Muscle layer of duodenum (tissue), 2 donors: ENCODE results near the gene TACR1.

Experiments used
- H3K27ac ChIP-seq: one replicate; pipeline ENCODE4 v1.7.0; 2013; ENCODE audit warnings: mild to moderate bottlenecking, low read length
- H3K27me3 ChIP-seq: one replicate; pipeline ENCODE4 v1.7.0; 2013; ENCODE audit warnings: low read depth, mild to moderate bottlenecking, control low read depth, low read length
- H3K36me3 ChIP-seq, 2 donors: one replicate each; pipeline ENCODE4 v1.7.0; 2013; ENCODE audit warnings: low read length in 2 of 2, control low read depth in 1 of 2, mild to moderate bottlenecking in 1 of 2; ENCODE audit not compliant: insufficient read depth in 2 of 2, control insufficient read depth in 1 of 2
- H3K4me1 ChIP-seq, 2 donors: one replicate each; pipeline ENCODE4 v1.7.0; 2013; ENCODE audit warnings: low read length in 2 of 2, mild to moderate bottlenecking in 2 of 2, control low read depth in 1 of 2, moderate library complexity in 1 of 2; ENCODE audit not compliant: insufficient read depth in 2 of 2, control insufficient read depth in 1 of 2
- H3K4me3 ChIP-seq, 2 donors: one replicate each; pipeline ENCODE4 v1.7.0; 2013; ENCODE audit warnings: low read length in 2 of 2, low read depth in 1 of 2, mild to moderate bottlenecking in 1 of 2
- H3K9me3 ChIP-seq, 2 donors: one replicate each; pipeline ENCODE4 v1.7.0; 2013; ENCODE audit warnings: low read length in 2 of 2, control low read depth in 1 of 2, mild to moderate bottlenecking in 1 of 2; ENCODE audit not compliant: control insufficient read depth in 1 of 2
- donor health status: healthy.

TACR1 gene

DNA sequence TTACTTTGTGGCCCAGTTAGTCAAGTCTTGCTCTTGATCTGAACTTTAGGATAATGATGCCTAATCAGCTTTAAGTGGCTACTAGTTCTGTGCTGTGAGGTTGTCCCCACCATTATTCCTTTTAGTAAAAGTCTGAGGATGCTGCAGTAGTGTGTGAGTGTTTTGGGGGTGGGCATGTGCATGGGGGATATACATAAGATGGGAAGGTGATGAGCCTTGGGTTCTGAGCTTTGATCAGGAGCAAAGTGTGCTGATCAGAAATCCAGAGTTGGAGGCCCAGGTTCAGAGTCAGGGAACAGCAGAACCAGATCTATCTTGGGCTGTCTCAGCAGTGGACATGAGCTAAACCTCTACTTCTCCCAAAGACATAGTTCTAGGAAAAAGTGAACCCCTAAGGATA lies 174.1 kb downstream of the TACR1 start:
- H3K27ac ChIP-seq = no peak overlapping the region
- no peaks in the 10 kb centered on the region for H3K27me3 ChIP-seq
- H3K4me3 ChIP-seq = no peak overlapping the region
- no peaks in the 10 kb centered on the region for H3K9me3 ChIP-seq
- no peaks in the 10 kb centered on the region for H3K4me1 ChIP-seq
- H3K36me3 ChIP-seq = no peaks in the 10 kb centered on the region

GRCh38 chr2:75023666-75024455 lies 175.5 kb downstream of the TACR1 start:
- Histone ChIP-seq H3K4me1 (no peaks in the 10 kb centered on the region), H3K27ac (no peak overlapping the region), H3K27me3 (no peaks in the 10 kb centered on the region), H3K36me3 (no peaks in the 10 kb centered on the region), H3K4me3 (no peak overlapping the region), H3K9me3 (no peaks in the 10 kb centered on the region)

DNA sequence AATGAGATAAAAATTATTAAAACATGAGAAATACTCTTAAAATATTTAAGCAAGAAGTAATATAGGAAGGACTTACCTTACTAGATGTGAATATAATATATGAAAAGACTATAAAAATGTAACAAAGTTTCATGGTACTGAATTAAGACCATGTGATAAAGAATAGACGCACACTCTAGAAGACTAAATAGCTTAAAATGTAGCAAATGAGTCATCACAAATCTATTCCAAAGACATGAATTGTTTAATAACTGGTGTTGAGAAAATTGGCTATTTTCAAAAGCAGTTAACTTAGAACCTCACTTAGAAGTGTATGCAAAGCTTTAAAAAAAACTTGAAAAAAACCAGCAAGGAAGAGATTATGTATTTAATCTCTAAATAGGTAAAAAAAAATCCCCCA lies 176.8 kb downstream of the TACR1 start:
- H3K4me1 ChIP-seq = no peaks in the 10 kb centered on the region
- H3K27ac ChIP-seq = no peak overlapping the region
- H3K36me3 ChIP-seq = no peaks in the 10 kb centered on the region
- no peaks in the 10 kb centered on the region for H3K27me3 ChIP-seq
- H3K4me3 ChIP-seq = no peak overlapping the region
- no peaks in the 10 kb centered on the region for H3K9me3 ChIP-seq

DNA sequence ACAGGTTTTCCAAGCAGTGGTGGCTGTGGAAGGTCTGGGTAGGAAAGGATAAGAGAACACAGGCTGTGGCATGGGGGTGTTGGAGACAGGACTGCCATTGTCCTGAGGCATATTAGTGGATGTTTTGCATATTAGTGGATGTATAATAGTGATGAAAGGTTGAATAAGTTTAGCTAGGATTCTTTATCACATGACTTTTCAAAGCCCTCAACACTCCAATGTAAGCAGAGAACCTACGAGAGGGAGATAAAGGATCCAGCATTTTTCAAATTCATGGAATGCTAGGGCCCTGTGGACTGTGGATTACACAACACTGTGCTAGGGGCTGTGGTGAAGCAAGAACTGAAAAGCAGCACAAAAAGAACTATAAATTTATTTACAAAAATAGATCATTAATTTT lies 177.6 kb downstream of the TACR1 start:
- H3K4me1 ChIP-seq = no peaks in the 10 kb centered on the region
- H3K27ac ChIP-seq = no peak overlapping the region
- no peaks in the 10 kb centered on the region for H3K9me3 ChIP-seq
- no peaks in the 10 kb centered on the region for H3K36me3 ChIP-seq
- no peaks in the 10 kb centered on the region for H3K27me3 ChIP-seq
- no peak overlapping the region for H3K4me3 ChIP-seq

DNA sequence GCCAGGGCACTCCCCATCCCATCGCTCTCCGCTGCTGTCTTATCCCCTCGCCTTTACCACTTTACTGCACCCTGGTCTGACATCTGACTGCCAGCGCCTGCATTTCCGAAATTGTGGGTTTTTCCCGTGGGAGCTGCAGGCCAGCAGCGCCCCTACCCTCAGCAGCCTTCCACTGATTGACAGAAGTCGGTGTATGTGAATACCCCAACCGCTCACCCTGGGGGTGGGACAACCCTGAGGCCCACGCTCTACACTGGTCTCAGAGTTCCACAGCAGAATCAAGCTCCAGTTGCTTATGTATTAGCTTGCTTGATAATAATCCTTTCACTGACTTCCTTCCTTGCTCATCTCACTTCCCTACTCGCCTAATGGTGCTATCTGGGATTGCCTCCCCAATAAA lies 178.8 kb downstream of the TACR1 start:
- no peak overlapping the region for H3K4me3 ChIP-seq
- no peaks in the 10 kb centered on the region for H3K36me3 ChIP-seq
- H3K4me1 ChIP-seq = no peaks in the 10 kb centered on the region
- H3K27me3 ChIP-seq = no peaks in the 10 kb centered on the region
- H3K9me3 ChIP-seq = no peaks in the 10 kb centered on the region
- H3K27ac ChIP-seq = no peak overlapping the region

- Histone ChIP-seq H3K9me3 (no peaks in the 10 kb centered on the region), H3K4me1 (no peaks in the 10 kb centered on the region), H3K4me3 (no peak overlapping the region), H3K27ac (no peak overlapping the region), H3K36me3 (no peaks in the 10 kb centered on the region), H3K27me3 (no peaks in the 10 kb centered on the region)
These were observed 179.5 kb downstream of the TACR1 start for GRCh38 chr2:75019790-75020189.

- Histone ChIP-seq H3K36me3 (no peaks in the 10 kb centered on the region), H3K27me3 (no peaks in the 10 kb centered on the region), H3K9me3 (peaks cover 0 to 3% of the 10 kb centered on the region in 2 donors)
These were observed 181.2 kb downstream of the TACR1 start for GRCh38 chr2:75018162-75018561.

GRCh38 chr2:75012080-75012479 lies 187.2 kb downstream of the TACR1 start:
- no peaks in the 10 kb centered on the region for H3K36me3 ChIP-seq
- peaks cover 0 to 3% of the 10 kb centered on the region in 2 donors for H3K9me3 ChIP-seq
- no peak overlapping the region for H3K27ac ChIP-seq
- no peaks in the 10 kb centered on the region for H3K27me3 ChIP-seq
- no peak overlapping the region for H3K4me3 ChIP-seq
- H3K4me1 ChIP-seq = no peaks in the 10 kb centered on the region

More at GRCh38 chr2:75018162-75018561, 181.2 kb downstream of the TACR1 start:
- Histone ChIP-seq H3K27ac (no peak overlapping the region), H3K4me1 (no peaks in the 10 kb centered on the region), H3K4me3 (no peak overlapping the region)

- H3K4me1 ChIP-seq = no peaks in the 10 kb centered on the region
- H3K36me3 ChIP-seq = no peaks in the 10 kb centered on the region
- no peak overlapping the region for H3K4me3 ChIP-seq
- H3K9me3 ChIP-seq = peaks cover 0 to 3% of the 10 kb centered on the region in 2 donors
- H3K27me3 ChIP-seq = no peaks in the 10 kb centered on the region
- no peak overlapping the region for H3K27ac ChIP-seq
These were observed 188.7 kb downstream of the TACR1 start for GRCh38 chr2:75010571-75010970.

GRCh38 chr2:75007819-75008218 lies 191.5 kb downstream of the TACR1 start:
- Histone ChIP-seq H3K9me3 (no peaks in the 10 kb centered on the region), H3K4me3 (no peak overlapping the region), H3K36me3 (no peaks in the 10 kb centered on the region)

DNA sequence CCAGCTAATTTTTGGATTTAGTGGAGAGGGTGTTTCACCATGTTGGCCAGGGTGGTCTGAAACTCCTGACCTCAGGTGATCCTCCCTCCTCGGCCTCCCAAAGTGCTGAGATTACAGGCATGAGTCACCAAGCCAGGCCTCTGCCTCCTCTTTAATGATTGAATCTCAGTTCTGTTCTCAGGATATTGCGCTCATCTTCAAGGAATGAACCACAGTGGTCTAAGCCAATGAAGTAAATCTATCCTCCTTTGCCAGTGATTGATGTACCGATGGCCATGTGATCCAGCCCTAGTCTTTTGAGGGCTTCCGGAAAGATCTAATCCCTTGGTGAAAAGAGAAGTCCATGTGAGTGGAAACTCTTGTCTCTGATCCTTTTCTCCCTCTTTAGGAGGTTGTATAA lies 192.3 kb downstream of the TACR1 start:
- no peaks in the 10 kb centered on the region for H3K9me3 ChIP-seq
- no peaks in the 10 kb centered on the region for H3K4me1 ChIP-seq
- no peaks in the 10 kb centered on the region for H3K27me3 ChIP-seq
- H3K4me3 ChIP-seq = no peak overlapping the region
- no peaks in the 10 kb centered on the region for H3K36me3 ChIP-seq
- no peak overlapping the region for H3K27ac ChIP-seq

More at GRCh38 chr2:75007819-75008218, 191.5 kb downstream of the TACR1 start:
- Histone ChIP-seq H3K27me3 (no peaks in the 10 kb centered on the region), H3K4me1 (no peaks in the 10 kb centered on the region), H3K27ac (no peak overlapping the region)

DNA sequence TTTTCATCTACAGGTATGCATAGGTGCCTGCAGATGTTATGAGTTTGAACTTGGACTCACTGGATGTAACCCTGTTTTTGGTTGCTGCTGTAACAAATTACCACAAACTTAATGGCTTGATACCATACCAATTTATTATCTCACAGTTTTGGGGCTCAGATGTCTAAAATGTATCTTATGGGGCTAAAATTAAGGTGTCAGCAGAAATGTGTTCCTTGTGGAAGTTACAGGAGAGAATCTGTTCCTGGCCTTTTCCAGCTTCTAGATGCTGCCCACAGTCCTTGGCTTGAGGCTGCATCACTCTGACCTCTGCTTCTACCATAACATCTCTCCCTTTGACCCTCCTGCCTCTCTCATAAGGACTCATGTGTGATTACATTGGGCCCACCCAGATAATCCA lies 193.3 kb downstream of the TACR1 start:
- H3K27ac ChIP-seq = no peak overlapping the region
- no peaks in the 10 kb centered on the region for H3K36me3 ChIP-seq
- H3K9me3 ChIP-seq = no peaks in the 10 kb centered on the region
- H3K4me1 ChIP-seq = no peaks in the 10 kb centered on the region
- H3K27me3 ChIP-seq = no peaks in the 10 kb centered on the region
- no peak overlapping the region for H3K4me3 ChIP-seq
